ENCODE measurements around the gene RBL1.

Gene RBL1

GRCh38 chr20:36951979-36952738 is 143.6 kb downstream of the RBL1 start:
- H3K4me2 ChIP-seq (ENCODE audit: low read length), result peak overlapping the region; percentile 60
- peaks cover 2% of the 10 kb centered on the region for H3K4me1 ChIP-seq
- H3K4me3 ChIP-seq (ENCODE audit: low read depth, low read length), result peak overlapping the region; percentile 54
- TF ChIP-seq CTCF (IDR thresholded peaks at IDR 0.05), result no peak
- H3K27me3 ChIP-seq (ENCODE audit: control insufficient read depth, insufficient read depth, low read length), result no peaks in the 10 kb centered on the region
- H2AFZ ChIP-seq, result peak overlapping the region; percentile 89
- H3K9ac ChIP-seq, result no peak overlapping the region
- H3K9me3 ChIP-seq (ENCODE audit: control insufficient read depth, low read length), result no peaks in the 10 kb centered on the region
- peak overlapping the region; percentile 62 for H3K27ac ChIP-seq
- H3K79me2 ChIP-seq, result no peaks in the 10 kb centered on the region
- H3K36me3 ChIP-seq (ENCODE audit: control insufficient read depth, insufficient read depth, low read length), result no peaks in the 10 kb centered on the region

- H3K4me1 ChIP-seq, result peaks cover 2% of the 10 kb centered on the region
These were observed 144.4 kb downstream of the RBL1 start, which contains the start of gene SAMHD1 for GRCh38 chr20:36951198-36951978. SAMHD1 (minus strand) TSS chr20:36951708; CDS start chr20:36951643, 65 bp downstream.

GRCh38 chr20:36950414-36951197 is 145.2 kb downstream of the RBL1 start:
- H3K9me3 ChIP-seq (ENCODE audit: control insufficient read depth, low read length), result no peaks in the 10 kb centered on the region
- H3K4me2 ChIP-seq (ENCODE audit: low read length), result peak overlapping the region; percentile 63
- H3K36me3 ChIP-seq (ENCODE audit: control insufficient read depth, insufficient read depth, low read length), result no peaks in the 10 kb centered on the region
- H2AFZ ChIP-seq, result peak overlapping the region; percentile 89
- H3K79me2 ChIP-seq, result no peaks in the 10 kb centered on the region
- H3K4me1 ChIP-seq, result peaks cover 2% of the 10 kb centered on the region
- peak overlapping the region; percentile 62 for H3K27ac ChIP-seq
- no peak overlapping the region for H3K9ac ChIP-seq
- H3K4me3 ChIP-seq (ENCODE audit: low read depth, low read length), result peak overlapping the region; percentile 72
- TF ChIP-seq CTCF (IDR thresholded peaks at IDR 0.05), result no peak
- no peaks in the 10 kb centered on the region for H3K27me3 ChIP-seq (ENCODE audit: control insufficient read depth, insufficient read depth, low read length)

More at GRCh38 chr20:36951198-36951978, 144.4 kb downstream of the RBL1 start, which contains the start of gene SAMHD1:
- H3K27ac ChIP-seq, result peak within 1 kb of the TSS; percentile 62
- no peaks in the 10 kb centered on the region for H3K79me2 ChIP-seq
- peak within 1 kb of the TSS; percentile 72 for H3K4me3 ChIP-seq (ENCODE audit: low read depth, low read length)
- peak within 1 kb of the TSS; percentile 63 for H3K4me2 ChIP-seq (ENCODE audit: low read length)
- peak within 1 kb of the TSS; percentile 89 for H2AFZ ChIP-seq
- no peaks in the 10 kb centered on the region for H3K9me3 ChIP-seq (ENCODE audit: control insufficient read depth, low read length)
- H3K9ac ChIP-seq, result no peak within 1 kb of the TSS
- H3K36me3 ChIP-seq (ENCODE audit: control insufficient read depth, insufficient read depth, low read length), result no peaks in the 10 kb centered on the region
- no peak for TF ChIP-seq CTCF (IDR thresholded peaks at IDR 0.05)
- H3K27me3 ChIP-seq (ENCODE audit: control insufficient read depth, insufficient read depth, low read length), result no peaks in the 10 kb centered on the region

All from parathyroid adenoma (tissue), 2 donors.